Pancreas (tissue), 10 donors: ENCODE results near the gene CSE1L. TPM values are rescaled to one million over a fixed set of nuclear protein-coding genes. Genes with fewer than 3 reads are reported as not detected.
"Not testable (repeated sequence)": the region's sequence is repeated elsewhere in the genome, so short reads cannot be mapped to it uniquely, and the experiment has no call there.

Source experiments
- ATAC-seq, 4 donors: fragments of 200-7000 bp; cut with Tn5 transposase; one replicate each; pipeline versions ENCODE4 v1.8.0 to v1.9.1; 2020; ENCODE audit warnings: mild to moderate bottlenecking in 4 of 4, moderate library complexity in 4 of 4
- DNase-seq, 6 donors: peaks; one replicate each; pipeline ENCODE4 v3.0.0-alpha.2; 2020
- FAIRE-seq: peaks from 2 replicates; lab custom pipeline; 2012; peaks lifted over from hg19 to GRCh38; lab: Jason Lieb, UNC
- H3K27ac ChIP-seq, 4 donors: fragments of 200-600 bp; sonication (generic); 1 replicate in 3 of 4; 2 replicates in 1 of 4; pipeline versions ENCODE4 v1.5.0 to v1.8.0; 2020
- H3K27me3 ChIP-seq, 4 donors: fragments of 200-600 bp; one replicate each; pipeline ENCODE4 v1.8.0; 2021
- H3K36me3 ChIP-seq, 3 donors: fragments of 200-600 bp; sonication (generic) in 1 of 3; one replicate each; pipeline versions ENCODE4 v1.5.0 to v1.8.0; 2020 to 2021
- H3K4me1 ChIP-seq, 3 donors: fragments of 200-600 bp; one replicate each; pipeline ENCODE4 v1.8.0; 2021
- H3K4me3 ChIP-seq, 4 donors: fragments of 200-600 bp; sonication (generic) in 2 of 4; one replicate each; pipeline versions ENCODE4 v1.5.0 to v1.8.0; 2020 to 2021
- H3K9me3 ChIP-seq, 4 donors: fragments of 200-600 bp; one replicate each; pipeline ENCODE4 v1.8.0; 2021
- WGBS, 2 donors: extraction: QIAGEN DNeasy Blood & Tissue Kit; methylation state at CpG; one replicate each; pipeline ENCODE4 v1.1.7; 2013; 5-methylcytosine and 5-hydroxymethylcytosine counted together
- intact Hi-C, 3 donors: fragments of 100-400 bp; cut with DNase I; formaldehyde crosslinking; loops; one replicate each; pipeline versions ENCODE4 v1.11.1 to v1.14.2; 2022
- polyA plus RNA-seq, 2 donors: library from polyadenylated mRNA; stranded (reverse); fragments of 200-250 nt; gene quantifications; one replicate each; pipeline ENCODE4 v1.2.3, GENCODE V29; 2013
- total RNA-seq, 6 donors: library from RNA; stranded (reverse); fragmentation: NEBNext Ultra II Directional in 4 of 6; extraction: Animal tissue kit (Norgen Biotek cat#: 25700) in 4 of 6; gene quantifications; one replicate each; pipeline versions ENCODE4 v1.2.1 to v1.2.4, GENCODE V29; 2021 to 2023
- TF ChIP-seq, protein P1 (sequence below), 4 donors: fragments of 200-600 bp; sonication (generic) in 3 of 4; IDR thresholded peaks; one replicate each; pipeline versions ENCODE4 v1.5.0 to v1.8.0; 2021; ENCODE audit warnings: antibody characterized with exemption in 4 of 4
- donor health status: healthy with polysubstance abuse.
- donor health status: DM: no; HTN: no; CAD: no; lungs with moderate emphysema.
- donor health status: DM: no; HTN: no; CAD: no.
- donor health status: control.
- donor health status: control.
- donor health status: Bipolar disorder and iron deficiency.
- donor health status: DM: yes; HTN: yes; CAD: no.
- donor health status: DM: no; HTN: no; CAD: no.
- donor health status: DM: no; HTN: no; CAD: no.
- donor health status: DM: yes; HTN: yes; CAD: no.

The CSE1L gene
- total and polyA plus RNA-seq, 8 donors: 10.4 to 23.6 (median 17.7) TPM

- Histone ChIP-seq H3K27me3 (no peaks in the 10 kb centered on the region), H3K36me3 (peaks cover 0 to 18% (median 10%) of the 10 kb centered on the region in 3 donors), H3K4me3 (no peak overlapping the region), H3K27ac (no peak overlapping the region), H3K9me3 (no peaks in the 10 kb centered on the region), H3K4me1 (peaks cover 5 to 12% (median 8%) of the 10 kb centered on the region in 3 donors)
- DNase-seq (no peak), ATAC-seq (peak in 3 of 4 donors; percentile 11 to 14 (median 13)), FAIRE-seq (no peak)
- WGBS, 2 donors: 66 to 71% methylated on average over 3 of the region's 3 CpGs
- TF ChIP-seq, protein P1, sequence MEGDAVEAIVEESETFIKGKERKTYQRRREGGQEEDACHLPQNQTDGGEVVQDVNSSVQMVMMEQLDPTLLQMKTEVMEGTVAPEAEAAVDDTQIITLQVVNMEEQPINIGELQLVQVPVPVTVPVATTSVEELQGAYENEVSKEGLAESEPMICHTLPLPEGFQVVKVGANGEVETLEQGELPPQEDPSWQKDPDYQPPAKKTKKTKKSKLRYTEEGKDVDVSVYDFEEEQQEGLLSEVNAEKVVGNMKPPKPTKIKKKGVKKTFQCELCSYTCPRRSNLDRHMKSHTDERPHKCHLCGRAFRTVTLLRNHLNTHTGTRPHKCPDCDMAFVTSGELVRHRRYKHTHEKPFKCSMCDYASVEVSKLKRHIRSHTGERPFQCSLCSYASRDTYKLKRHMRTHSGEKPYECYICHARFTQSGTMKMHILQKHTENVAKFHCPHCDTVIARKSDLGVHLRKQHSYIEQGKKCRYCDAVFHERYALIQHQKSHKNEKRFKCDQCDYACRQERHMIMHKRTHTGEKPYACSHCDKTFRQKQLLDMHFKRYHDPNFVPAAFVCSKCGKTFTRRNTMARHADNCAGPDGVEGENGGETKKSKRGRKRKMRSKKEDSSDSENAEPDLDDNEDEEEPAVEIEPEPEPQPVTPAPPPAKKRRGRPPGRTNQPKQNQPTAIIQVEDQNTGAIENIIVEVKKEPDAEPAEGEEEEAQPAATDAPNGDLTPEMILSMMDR (IDR thresholded peaks at IDR 0.05): no peak
- intact Hi-C loops: loop anchor here in 2 of 3 donors (5.0 kb wide), 1 partner anchor 84 kb away; the partner anchor contains the start of gene DDX27 (in 2 of the 2)
Measured at GRCh38 chr20:49133571-49133970, 87.5 kb downstream of the CSE1L start.

DNA sequence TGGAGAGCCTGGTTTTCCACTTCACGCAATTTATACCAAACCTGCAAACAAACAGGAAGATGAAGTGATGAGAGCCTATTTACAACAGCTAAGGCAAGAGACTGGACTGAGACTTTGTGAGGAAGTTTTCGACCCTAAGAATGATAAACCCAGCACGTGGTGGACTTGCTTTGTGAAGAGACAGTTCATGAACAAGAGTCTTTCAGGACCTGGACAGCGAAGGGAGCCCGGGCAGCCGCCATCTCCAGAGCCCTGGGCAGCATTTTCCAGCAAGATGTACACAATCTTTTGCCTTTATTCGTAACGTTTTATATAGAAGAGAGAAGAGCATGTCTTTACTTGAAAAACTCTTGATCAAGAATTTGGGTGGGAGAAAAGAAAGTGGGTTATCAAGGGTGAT lies 88.7 kb downstream of the CSE1L start:
- H3K9me3 ChIP-seq, DNase-seq, H3K27ac ChIP-seq, H3K4me3 ChIP-seq, H3K27me3 ChIP-seq, FAIRE-seq, ATAC-seq: not testable (repeated sequence)
- intact Hi-C loops: loop anchor here in 2 of 3 donors (5.0 kb wide), 1 partner anchor 83 kb away; the partner anchor contains the start of gene DDX27 (in 2 of the 2)
- 79% methylated on average over 8 of the region's 8 CpGs for WGBS, 2 donors
- peaks cover 5 to 12% (median 8%) of the 10 kb centered on the region in 3 donors for H3K4me1 ChIP-seq
- peaks cover 0 to 18% (median 10%) of the 10 kb centered on the region in 3 donors for H3K36me3 ChIP-seq

DNA sequence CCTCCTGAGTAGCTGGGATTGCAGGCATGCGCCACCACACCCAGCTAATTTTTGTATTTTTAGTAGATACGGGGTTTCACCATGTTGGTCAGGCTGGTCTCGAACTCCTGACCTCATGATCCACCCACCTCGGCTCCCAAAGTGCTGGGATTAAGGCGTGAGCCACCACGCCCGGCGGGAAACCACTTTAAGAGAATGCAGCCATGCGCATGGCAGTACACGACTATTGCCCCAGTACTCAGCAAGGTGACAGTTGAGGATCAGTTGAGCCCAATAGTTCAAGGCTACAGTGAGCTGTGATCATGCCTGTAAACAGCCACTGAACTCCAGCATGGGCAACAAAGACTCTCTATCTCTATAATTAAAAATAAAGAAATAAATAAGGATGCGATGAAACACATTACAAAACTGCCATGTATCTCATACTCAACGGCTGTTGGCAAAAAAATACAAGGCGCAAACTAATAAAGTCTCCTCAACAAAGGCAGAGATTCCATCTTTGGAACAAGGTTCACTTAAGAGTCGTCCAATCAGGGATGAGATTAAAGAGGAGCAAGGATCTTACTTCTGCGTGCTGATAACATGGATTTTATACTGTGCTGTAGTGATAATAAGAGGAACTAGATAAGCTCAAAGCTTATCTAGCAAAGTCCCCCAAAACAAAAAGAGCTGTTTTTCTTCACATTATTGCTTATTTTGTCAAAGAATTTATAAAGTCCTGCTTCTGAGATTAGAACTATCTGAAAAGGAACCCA lies 90.9 kb downstream of the CSE1L start:
- DNase-seq (no peak), ATAC-seq (no peak), FAIRE-seq (no peak)
- Histone ChIP-seq H3K9me3 (no peaks in the 10 kb centered on the region), H3K27me3 (no peaks in the 10 kb centered on the region), H3K36me3 (peaks cover 0 to 11% (median 0%) of the 10 kb centered on the region in 3 donors), H3K27ac (no peak overlapping the region), H3K4me3 (no peak overlapping the region), H3K4me1 (peaks cover 5 to 12% (median 8%) of the 10 kb centered on the region in 3 donors)
- TF ChIP-seq, protein P1 (IDR thresholded peaks at IDR 0.05): no peak
- 90 to 91% methylated on average over 15 of the region's 15 CpGs for WGBS, 2 donors
- intact Hi-C loops: no loop called here

DNA sequence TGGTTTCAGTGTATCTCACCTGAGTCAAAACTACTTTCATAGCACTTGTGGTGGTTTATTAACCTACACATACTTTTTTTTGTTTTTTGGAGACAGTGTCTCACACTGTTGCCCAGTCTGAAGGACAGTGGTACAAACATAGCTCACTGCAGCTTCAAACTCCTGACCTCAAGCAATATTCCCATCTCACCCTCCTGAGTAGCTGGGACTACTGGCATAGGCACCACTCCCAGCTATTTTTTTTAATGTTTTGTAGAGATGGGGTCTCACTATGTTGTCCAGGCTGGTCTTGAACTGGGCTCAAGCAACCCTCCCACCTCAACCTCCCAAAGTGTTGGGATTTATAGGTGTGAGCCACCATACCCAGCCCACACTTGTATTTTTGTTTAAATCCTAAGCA lies 92.3 kb downstream of the CSE1L start:
- ATAC-seq: no peak
- no peak for FAIRE-seq
- intact Hi-C loops: no loop called here
- no peak for DNase-seq
- H3K4me3 ChIP-seq: no peak overlapping the region
- TF ChIP-seq, protein P1 (IDR thresholded peaks at IDR 0.05): no peak
- no peaks in the 10 kb centered on the region for H3K4me1 ChIP-seq
- no peak overlapping the region for H3K27ac ChIP-seq
- H3K27me3 ChIP-seq: no peaks in the 10 kb centered on the region
- H3K9me3 ChIP-seq: no peaks in the 10 kb centered on the region
- H3K36me3 ChIP-seq: peaks cover 0 to 11% (median 0%) of the 10 kb centered on the region in 3 donors

- intact Hi-C loops: no loop called here
- WGBS, 2 donors: 30 to 34% methylated on average over 2 of the region's 2 CpGs
- Histone ChIP-seq H3K27ac (no peak overlapping the region), H3K27me3 (no peaks in the 10 kb centered on the region), H3K4me1 (no peaks in the 10 kb centered on the region), H3K9me3 (no peaks in the 10 kb centered on the region), H3K36me3 (no peaks in the 10 kb centered on the region), H3K4me3 (no peak overlapping the region)
- TF ChIP-seq, protein P1 (IDR thresholded peaks at IDR 0.05): no peak
- DNase-seq (no peak), ATAC-seq (peak in 1 of 4 donors; percentile 43), FAIRE-seq (no peak)
Measured at GRCh38 chr20:49140411-49140810, 94.3 kb downstream of the CSE1L start.
